GM12874 (cell line): ENCODE measurements around the gene HEYL.

Experiments used
- CTCF ChIP-seq: IDR thresholded peaks from 2 replicates; pipeline ENCODE4 v1.5.1; 2011; ENCODE audit warnings: low read depth, mild to moderate bottlenecking, control low read depth, low read length, moderate library complexity; ENCODE audit not compliant: insufficient read depth

The HEYL gene

GRCh38 chr1:39596163-39596562 lies 43.3 kb downstream of the HEYL start:
- TF ChIP-seq CTCF = no peak

DNA sequence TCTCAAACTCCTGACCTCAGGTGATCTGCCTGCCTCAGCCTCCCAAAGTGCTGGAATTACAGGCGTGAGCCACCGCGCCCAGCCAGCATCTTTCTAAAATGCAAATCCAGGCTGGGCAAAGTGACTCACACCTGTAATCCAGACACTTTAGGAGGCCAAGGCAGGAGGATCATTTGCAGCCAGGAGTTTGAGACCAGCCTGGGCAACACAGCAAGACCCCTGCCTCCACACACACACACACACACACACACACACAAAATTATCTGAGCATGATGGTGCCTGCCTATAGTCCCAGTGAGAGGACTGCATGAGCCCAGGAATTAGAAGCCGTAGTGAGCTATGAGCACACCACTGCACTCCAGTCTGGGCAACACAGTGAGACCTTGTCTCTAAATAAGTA lies 46.1 kb downstream of the HEYL start:
- no peak for TF ChIP-seq CTCF

DNA sequence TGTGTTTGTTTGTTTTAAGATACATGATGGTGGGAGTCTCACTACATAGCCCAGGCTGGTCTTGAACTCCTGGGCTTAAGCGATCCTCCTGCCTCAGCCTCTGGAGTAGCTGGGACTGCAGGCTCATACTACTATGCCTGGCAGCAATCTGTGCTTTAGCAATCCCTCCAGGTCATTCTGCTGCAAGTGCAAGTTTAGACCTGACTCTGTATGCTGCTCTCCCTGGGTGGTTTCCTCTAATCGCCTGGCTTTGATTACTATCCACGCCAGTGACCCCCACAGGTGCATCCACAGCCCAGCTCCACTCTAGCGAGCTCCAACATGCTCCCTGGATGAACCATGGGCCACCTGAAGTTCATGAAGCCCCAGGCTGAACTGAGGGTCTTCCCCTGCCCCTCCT lies 47.4 kb downstream of the HEYL start:
- no peak for TF ChIP-seq CTCF

- no peak for TF ChIP-seq CTCF
These were observed 48.9 kb downstream of the HEYL start for GRCh38 chr1:39590546-39590945.

DNA sequence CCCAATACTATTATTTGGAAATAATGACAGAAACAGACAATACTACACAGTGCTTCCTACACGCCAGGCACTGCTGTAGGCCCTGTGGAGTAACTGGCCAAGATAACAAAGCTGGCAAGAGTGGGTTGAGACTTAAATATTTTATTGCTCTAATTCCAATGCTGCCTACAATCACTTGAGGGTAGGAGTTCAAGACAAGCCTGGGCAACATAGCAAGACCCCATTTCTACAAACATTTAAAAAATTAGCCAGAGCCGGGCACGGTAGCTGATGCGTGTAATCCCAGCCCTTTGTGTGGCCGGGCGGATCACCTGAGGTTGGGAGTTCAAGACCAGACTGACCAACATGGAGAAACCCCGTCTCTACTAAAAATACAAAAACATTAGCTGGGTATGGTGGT lies 53.5 kb downstream of the HEYL start:
- no peak for TF ChIP-seq CTCF

DNA sequence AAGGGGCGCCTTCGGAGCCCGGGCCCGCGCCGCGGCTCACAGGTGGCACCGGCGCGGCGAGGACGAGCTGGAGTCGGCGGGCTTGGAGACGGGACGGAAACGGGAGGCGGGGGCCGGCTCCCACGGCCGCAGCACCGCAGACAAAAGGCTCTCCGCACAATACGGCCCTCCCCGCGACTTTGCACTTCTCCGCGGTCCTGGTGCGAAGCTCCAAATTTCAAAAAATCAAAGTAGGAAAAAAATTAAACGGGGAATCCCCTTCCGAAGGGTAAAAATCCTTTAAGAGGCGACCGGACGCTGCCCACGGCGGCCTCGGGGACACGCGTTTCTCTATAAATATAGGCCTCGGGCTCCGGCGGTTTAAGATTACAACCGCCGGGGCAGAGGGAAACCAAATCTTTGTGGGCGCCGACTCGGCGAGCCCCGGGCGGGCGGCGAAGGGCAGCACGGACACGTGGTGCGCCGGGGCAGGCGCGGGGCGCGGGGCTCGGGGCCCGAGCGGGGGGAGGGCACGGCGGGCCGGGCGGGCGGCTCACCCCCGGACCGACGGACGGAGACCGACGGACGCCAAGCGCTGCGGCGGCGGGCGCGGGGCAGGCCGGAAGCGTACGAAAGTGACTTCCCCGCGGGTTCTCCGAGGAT lies 63.3 kb downstream of the HEYL start:
- no peak for TF ChIP-seq CTCF

DNA sequence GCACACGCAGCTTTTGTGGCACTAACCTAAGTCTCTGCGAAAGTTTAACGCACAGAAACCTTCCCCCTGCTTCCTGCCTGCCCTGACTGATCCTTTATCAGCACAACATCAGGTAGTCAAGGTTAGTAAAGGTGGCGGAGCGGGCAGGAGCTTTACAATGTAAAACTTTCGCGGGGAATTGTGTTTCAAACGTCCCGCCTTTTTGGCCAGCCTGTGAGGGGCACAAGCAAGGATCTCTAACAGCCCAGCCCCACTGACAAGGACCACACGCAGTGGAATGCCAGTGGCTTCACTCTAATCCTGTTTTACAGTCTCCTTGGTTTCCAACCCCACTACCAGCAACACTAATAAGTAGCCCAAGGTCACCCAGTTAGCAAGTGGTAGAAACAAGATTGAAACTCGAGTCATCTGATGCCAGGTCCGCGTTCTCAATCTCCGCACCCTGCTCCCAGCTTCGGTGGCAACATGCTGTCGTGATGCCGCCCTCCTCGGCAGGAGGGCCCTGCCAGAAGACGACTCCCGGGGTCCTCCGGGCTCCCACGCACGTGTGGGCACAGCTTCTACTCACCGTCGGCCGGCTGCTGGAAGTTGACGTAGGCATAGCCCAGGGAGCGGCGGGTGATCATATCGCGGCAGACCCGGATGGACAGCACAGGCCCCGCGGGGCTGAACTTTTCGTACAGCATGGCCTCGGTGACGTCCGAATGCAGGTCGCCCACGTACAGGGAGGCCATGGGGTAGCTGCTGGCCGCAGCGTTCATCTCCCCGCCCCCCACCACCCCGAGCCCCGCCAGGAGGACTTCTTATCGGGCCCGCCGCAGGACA lies 64.0 kb downstream of the HEYL start:
- no peak for TF ChIP-seq CTCF
